COLO829 (cell line): ENCODE results near the gene MYLK.
"Not testable (repeated sequence)": the region's sequence is repeated elsewhere in the genome, so short reads cannot be mapped to it uniquely, and the experiment has no call there.

Source experiments
- DNase-seq: peaks from one replicate; pipeline ENCODE4 v3.0.0; 2012; ENCODE audit warnings: low spot score

The MYLK gene

GRCh38 chr3:123622766-123623165 is 261.4 kb downstream of the MYLK start:
- no peak for DNase-seq

DNA sequence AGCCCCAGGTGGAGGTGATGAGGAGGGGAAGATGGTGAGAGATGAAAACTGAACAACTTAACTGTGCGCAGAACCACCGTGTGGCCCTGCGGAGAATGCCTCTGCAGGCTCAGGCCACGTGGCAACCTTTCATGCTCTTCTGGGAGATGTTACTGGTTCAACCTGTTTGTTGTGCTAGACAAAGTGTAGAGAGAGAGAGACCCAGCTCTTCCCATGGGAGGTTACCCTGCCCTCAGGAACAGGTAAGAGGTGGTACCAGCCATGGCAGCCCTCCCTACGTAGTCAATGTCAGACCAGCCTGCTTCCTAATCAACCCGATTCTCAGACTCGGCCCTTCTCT is 262.3 kb downstream of the MYLK start:
- no peak for DNase-seq

GRCh38 chr3:123621186-123621849 is 262.8 kb downstream of the MYLK start:
- DNase-seq: no peak

GRCh38 chr3:123620343-123620742 is 263.8 kb downstream of the MYLK start:
- peak; percentile 97 for DNase-seq

DNA sequence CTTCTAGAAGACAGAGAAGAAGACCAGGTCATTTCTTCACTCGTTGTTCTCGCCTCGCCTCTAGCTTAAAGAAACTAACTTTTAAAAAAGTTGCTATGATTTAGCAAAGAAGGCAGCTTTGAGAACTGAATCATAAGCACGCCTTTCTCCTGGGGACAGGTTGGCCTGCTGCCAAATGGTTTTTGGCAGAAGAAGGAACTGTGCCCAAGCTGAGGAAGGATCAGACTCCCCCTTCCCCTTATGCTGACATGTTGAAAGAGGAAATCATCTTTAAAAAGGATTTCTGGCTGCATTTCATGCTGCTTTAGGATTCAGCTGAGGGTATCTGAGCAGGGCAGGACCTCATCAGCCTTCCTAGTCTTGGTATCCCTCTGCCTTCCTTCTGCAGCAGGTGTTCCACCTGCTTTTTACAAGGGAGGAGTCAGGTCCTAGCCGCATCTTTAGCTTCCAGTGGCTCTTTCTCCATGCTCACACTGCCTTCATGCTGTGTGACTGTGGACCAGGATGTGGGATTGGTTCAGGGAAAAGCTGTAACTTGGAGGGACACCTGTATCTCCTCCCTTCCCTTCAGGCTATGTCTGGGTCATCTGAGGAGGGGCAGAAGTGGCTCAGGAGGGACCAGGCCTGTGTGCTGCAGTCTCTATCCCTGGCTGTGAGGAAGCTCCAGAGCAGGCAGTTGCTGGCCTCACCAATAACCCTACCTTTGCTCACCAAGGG is 265.2 kb downstream of the MYLK start:
- peak; percentile 45 for DNase-seq

DNA sequence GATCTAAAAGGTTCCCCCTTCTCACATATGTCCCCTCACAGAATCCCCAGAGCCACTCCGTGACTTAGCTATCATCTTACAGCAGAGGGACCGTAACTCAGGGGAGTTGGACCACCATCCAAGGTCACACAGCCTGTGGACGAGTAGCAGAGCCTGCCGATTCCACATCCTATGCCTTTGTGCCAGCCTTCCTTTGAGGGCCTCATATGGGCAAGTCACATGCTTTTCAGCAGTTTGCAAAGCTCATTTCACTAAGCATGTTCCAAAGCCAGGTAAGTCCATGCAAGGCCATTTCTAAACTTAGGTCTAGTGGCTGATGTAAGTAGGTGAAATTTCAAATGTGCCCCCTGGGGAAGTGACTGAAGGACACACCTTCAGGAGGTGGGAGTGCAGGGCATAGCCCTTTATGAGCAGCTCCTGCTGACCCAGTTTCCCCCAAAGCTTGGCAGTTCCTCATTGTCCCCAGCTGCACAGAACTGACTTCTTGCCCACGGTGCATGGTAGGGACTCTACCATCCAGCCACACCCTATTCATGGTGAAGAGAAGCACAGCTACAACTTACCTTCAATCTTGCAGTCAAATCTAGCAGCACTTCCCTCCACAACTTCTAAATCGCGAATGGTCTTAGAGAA is 265.9 kb downstream of the MYLK start:
- DNase-seq: no peak

DNA sequence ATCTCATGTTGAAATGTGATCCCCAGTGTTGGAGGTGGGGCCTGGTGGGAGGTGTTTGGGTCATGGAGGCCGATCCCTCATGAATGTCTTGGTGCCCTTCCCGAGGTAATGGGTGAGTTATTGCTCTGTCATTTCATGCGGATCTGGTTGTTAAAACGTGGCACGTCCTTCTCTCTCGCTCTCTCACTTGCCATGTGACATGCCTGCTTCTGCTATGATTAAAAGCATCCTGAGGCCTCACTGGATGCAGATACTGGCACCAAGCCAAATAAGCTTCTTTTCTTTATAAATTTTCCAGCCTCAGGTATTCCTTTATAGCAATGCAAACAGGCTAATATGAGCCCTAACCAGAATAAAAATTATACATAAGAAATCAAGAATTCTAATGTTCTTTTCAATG is 267.5 kb downstream of the MYLK start:
- DNase-seq: no peak

- no peak for DNase-seq
Observed at GRCh38 chr3:123613543-123613942, 270.6 kb downstream of the MYLK start.

DNA sequence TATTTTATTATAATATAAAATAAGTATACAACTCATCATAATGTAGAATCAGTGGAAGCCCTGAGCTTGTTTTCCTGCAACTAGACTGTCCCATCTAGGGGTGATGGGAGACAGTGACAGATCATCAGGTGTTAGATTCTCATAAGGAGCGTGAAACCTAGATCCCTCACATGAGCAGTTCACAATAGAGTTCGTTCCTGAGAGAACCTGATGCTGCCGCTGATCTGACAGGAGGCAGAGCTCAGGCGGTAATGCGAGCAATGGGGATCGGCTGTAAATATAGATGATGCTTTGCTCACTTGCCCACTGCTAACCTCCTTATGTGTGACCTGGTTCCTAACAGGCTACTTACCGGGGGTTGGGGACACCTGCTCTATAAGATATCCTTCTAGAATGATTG is 272.5 kb downstream of the MYLK start:
- DNase-seq: not testable (repeated sequence)

DNA sequence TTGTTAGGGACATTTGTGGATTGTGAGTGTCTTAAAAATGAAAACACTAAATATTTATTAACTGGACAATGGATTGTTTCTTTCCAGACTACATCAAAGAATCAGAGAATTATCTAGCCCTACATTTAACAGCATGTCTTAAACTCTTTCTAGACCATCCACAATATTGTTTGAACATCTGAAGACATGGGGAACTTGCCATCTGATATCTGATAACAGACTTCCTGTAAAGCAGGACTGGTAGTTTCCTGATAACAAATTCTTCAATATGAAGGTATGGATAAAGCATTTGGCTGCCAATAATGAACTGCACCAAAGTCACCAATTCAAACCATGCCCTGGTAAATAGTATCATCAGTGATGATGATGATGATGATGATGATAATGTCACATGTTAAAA is 273.1 kb downstream of the MYLK start:
- DNase-seq: no peak

DNA sequence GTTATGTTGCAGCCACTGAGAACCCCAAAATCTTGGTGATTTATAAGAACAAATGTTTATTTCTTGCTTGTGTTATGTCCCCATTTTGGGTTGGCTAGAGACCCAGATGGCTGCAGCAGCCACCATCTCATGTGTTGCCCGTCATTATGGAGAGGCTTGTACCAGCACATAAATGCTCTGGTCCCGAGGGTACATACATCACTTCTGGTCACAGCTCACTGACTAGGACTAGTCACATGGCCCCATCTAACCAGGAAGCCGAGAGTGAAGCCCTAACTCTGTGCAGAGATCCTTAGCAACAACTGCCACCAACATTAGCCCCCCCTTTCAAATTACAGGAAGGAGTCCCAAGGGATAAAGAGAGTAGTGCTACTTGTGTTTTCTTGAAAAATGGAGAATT is 273.8 kb downstream of the MYLK start:
- DNase-seq: no peak

GRCh38 chr3:123609063-123609462 is 275.1 kb downstream of the MYLK start:
- DNase-seq: no peak

- DNase-seq: no peak
Observed at GRCh38 chr3:123608263-123608937, 275.7 kb downstream of the MYLK start.

DNA sequence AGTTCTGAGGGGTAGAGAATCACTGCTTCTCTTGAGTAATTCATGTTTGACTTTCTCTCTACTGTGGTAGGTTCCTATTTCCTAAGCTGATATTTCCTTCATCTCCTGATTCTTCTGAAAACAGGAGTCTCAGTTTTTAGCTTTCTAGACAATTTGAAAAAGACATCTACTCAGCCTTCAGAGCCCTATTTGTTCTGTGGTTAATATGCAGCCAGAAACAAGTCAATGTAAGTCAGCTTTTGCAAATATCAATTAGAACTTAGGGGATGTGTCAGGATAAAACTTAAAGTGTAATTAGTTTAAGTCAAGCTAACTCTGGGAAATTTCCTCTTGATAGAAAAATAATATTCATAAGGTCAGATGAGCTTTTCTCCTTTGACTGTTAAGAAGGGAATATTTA is 277.6 kb downstream of the MYLK start:
- DNase-seq: no peak

- DNase-seq: peak; percentile 62
Observed at GRCh38 chr3:123605789-123606234, 278.3 kb downstream of the MYLK start.

GRCh38 chr3:123603153-123603552 is 281.0 kb downstream of the MYLK start:
- DNase-seq: not testable (repeated sequence)

DNA sequence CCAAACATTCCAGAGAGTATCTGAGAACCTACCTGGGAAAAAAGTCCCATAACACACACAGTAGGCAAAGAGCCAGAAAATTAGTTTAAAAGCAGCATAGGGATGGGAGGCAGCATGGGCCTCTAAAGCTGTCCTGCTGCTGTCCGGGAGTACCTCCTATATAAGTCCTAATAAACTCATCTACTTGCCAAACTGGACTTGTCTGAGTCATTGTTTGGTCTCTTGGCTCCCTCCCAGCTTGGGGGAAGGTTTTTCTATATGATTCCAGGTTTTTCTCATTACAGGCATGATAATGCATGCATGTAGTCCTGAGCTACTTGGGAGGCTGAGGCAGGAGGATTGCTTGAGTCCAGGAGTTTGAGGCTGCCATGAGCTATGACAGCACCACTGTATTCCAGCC is 281.8 kb downstream of the MYLK start:
- DNase-seq: no peak

GRCh38 chr3:123600863-123601262 is 283.3 kb downstream of the MYLK start:
- not testable (repeated sequence) for DNase-seq

- DNase-seq: no peak
Observed at GRCh38 chr3:123597561-123597960, 286.6 kb downstream of the MYLK start.

DNA sequence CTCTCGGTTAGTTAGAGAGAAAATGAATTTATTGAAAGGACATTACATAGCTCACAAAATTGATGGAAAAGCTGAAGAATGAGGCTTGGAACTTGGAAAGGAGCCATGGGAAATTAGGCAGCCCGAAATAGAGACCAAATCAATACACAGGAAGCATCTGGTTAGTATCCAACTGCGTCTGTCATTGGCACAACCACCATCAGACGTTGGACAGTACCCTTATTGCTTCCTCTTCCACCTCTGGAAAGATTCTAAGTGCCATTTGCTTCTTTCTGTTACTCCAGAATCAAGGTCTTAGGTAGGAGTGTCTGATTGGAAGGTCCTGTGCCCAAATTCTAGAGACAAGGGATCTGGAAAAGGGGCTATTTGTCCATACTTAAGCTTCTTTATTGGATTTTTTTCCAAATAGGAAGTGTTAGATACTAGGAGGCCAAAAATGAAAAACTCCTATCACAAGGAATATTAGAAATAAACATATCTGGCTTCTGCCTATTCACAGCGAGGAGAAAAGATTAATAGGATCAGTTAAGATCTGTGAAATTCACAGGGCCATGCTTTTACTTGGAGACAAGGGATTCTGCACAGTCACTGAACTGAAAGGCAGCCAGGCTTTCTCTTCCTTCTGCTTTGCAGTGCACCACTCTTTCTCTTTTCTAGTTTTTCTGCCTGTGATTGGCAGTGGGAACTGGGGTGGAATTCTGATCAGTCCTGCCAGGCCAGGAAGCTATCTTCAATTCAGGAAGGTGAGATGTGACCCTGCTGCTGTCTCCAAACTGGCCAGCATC is 288.5 kb downstream of the MYLK start:
- DNase-seq: no peak

DNA sequence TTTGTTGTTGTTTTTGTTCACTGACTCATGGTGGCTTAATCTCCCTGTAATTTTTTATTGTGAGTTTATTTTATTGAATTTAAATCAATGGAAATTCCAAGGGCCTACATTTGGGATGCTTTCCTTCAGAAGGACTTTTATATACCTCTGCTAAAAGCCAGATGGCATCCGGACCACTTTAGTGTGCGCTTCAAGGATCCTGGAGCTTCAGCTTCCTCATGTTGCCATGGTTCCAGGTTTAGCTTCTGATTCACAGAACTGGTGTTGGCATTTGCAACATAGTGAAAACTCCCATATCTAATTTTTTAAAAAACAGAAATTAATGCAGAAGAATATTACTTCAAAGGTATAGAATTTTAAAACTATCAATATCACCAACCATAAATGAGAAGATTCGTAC is 290.8 kb downstream of the MYLK start:
- DNase-seq: no peak
